ENCODE results near the gene RGR.

The RGR gene

GRCh38 chr10:84224411-84225028, 20.3 kb upstream of the RGR start:
- no peak for DNase-seq

DNA sequence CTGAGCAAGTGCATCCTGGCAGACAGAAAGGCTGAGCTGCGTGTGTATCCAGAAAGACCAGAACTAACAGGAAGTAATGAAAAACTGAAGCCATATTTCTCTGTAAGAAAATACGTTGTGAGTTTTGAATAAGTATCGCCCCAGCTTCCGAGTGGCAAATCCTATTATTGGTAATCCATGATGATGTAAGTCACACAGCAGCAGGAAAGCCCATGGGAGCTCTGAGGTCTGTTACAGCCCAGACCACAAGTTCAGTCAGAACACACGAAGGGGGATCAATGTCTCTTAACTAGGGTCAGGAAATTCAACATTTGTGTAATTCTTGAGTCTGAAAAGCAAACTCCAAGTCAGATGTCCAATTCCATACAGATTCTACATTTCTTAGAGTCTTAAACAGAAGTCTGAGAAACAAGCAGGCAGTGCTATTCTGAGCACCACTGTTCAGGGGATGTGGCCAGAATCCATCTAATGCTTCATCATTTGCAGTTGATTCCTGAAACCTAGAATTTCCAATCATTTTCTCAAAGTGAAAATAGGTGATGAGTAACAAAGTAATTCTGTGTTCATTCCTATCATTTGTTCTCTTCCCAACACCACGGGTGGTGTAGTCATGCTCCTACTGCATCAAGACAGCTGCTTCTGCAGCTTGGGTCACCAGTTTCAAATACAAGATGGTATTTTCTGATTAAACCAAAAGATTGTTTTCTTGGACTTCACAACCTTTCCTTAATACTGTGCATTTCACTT, 19.3 kb upstream of the RGR start, which contains the start of gene LRIT2:
Gene LRIT2 (minus strand): TSS at position 118 of the 747 bp plus-strand sequence. CDS start 24 bp downstream, at position 94.
- DNase-seq = no peak

GRCh38 chr10:84226616-84227015, 18.2 kb upstream of the RGR start:
- no peak for DNase-seq

- no peak for DNase-seq
Observed at GRCh38 chr10:84227810-84228209, 17.0 kb upstream of the RGR start.

GRCh38 chr10:84230359-84230758, 14.5 kb upstream of the RGR start:
- no peak for DNase-seq

DNA sequence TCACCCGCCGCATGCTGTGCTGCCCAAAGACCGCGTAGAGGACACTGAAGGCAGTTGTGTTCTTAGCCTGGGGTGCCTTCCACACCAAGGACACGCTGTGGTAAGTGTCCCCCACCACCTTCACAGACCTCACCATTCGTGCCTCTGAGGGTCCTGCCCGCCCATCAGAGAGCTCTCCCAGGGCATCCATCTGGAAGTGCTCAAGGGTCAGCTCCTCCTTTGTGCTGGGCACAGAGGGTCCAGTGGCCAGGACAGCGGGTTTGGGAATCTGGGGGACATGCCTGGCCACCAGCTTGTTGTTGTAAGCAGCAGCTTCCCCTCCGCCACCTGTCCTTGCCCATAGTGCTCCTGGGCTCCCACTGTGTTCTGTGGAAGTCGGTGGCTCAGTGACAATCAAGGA, 12.5 kb upstream of the RGR start:
- no peak for DNase-seq

- DNase-seq = no peak
Observed at GRCh38 chr10:84233940-84234339, 10.9 kb upstream of the RGR start.

DNA sequence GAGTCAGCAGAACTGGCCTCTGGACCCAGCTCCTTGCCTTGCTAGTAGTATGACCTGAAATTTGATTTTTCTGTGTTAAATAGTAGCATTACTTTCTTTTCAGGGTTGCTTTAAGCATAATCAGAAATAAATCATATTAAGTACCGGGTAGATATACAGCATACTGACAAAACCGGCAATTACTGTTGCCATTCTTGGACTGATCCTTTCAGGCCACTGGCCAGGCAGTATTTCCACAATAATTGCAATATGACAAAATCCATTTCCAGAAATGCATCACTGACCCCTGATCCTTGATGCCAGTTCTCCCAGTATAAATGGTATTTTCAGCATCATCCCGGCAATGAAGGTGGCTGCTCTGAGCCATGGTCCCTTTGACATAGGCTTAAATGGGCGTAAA, 10.4 kb upstream of the RGR start:
- DNase-seq = no peak

GRCh38 chr10:84235096-84235495, 9.8 kb upstream of the RGR start:
- DNase-seq = no peak

GRCh38 chr10:84236807-84237198, 8.1 kb upstream of the RGR start:
- DNase-seq = no peak

DNA sequence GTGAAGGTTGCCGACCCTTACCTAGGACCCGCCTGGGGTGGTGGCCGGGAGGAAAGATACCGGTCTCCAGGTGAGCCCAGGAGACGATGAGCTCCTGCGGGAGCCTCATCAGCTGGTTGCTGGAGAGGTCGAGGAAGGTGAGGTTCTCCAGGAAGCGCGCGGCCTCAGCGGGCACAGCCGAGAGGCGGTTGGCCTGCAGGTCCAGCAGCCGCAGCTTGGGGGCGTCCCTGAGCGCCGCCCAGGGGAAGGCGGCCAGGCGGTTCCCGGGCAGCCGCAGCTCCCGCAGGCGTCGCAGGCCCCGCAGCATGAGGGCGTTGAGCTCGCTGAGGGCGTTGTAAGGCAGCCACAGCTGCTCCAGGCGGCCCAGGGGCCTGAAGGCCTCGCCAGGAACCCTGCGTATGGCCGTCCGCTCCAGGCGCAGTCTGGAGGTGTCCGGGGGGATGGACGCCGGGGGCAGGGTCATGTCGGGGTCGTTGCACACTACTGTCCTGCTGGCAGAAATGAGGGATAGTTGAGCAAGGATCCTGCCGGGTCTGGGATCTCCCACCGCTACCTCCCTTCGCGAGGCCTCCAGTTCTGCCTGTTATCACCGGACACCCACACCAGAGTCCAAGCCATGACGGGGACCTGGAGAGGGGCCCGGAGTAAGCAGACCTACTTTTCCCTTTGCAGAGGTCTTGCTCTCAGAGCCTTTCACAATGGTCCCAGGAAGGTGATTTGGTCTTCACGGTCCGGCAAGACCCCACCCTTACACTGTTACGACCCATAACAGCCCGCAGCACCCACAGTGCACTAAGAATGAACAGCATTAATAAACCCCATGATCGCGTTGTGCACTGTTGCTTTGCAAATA, 7.4 kb upstream of the RGR start:
- no peak for DNase-seq

DNA sequence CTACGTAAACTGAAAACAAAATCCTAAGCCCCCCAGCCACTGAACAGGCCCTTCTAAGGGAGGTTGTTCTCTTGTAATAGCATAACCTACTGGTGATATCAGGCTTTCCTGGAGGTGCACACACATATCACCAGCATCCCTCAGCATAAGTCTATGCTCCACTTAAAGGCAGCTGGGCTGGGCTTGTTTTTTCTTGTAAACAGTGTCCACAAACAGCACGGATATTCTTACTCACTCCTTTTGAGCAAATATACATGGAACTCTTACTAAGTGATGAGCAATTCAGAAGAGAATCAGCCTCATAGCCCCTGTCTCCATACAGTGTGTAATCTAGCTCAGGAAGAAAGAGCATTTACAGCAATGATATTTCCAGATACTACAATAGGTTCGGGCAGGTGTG, 5.9 kb upstream of the RGR start:
- no peak for DNase-seq

DNA sequence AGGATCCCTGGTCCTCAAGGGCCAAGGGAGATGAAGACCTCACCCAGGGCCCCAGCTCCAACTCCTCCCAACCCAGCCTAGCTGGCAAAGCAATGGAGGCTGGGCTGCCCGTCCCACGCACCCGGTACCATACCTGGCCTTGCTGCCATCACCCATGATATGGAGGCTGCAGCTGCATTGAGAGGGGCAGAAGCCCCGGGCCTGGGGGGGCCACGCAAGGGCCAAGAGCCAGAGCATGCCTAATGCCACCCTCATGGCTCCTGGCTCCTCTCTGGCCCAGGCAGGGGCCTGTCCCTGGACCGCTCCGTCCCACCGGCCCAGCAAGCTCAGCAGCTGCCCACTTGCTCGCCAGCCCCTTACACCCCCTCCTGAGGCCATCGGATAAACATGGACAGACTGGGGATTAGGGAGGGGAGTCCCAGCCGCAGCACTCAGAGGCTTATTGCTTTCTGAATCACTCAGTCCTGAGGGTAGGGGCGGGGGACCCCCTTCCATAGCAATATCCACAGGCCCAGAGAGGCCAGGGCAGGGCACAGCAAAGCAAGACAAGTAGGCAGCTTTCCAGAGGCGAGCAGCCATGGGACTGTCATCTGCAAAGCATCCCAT, 3.6 kb upstream of the RGR start, which contains the start of gene LRIT1:
Gene LRIT1 (minus strand): TSS at position 362 of the 606 bp plus-strand sequence. CDS start 107 bp downstream, at position 255.
- DNase-seq = no peak

DNA sequence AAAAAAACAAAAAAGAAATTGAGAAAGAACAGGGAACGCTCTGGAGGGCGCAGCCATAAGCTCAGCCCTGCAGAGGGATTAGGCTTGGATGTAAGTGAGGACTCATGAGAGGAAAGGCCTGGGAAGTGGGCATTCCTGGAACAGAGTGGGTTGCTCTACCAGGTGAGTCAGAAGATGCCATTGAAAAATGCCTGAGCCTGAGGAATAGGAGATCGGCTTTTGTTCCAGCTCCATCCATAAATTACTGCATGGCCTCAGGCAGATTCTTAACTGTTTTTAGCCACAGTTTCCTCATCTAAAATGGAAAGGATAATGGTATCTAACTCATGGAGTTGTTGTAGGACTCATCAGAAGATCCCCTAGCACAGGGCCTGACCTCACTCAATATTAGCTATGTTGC, 1.1 kb upstream of the RGR start:
- no peak for DNase-seq

DNA sequence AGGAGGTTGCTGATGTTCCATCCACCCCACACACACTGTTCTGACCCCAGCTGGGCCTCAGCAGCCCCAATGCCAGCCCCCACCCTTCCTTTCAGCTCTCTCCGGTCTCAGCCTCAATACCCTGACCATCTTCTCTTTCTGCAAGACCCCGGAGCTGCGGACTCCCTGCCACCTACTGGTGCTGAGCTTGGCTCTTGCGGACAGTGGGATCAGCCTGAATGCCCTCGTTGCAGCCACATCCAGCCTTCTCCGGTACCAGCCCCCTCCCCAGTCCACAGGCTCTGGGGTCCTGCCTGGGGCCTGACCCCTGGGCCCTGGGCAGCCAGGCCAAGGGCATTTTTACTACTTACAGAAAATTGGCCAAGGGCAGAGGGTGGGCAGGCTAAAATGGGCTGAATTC, 2.6 kb downstream of the RGR start:
- no peak for DNase-seq

DNA sequence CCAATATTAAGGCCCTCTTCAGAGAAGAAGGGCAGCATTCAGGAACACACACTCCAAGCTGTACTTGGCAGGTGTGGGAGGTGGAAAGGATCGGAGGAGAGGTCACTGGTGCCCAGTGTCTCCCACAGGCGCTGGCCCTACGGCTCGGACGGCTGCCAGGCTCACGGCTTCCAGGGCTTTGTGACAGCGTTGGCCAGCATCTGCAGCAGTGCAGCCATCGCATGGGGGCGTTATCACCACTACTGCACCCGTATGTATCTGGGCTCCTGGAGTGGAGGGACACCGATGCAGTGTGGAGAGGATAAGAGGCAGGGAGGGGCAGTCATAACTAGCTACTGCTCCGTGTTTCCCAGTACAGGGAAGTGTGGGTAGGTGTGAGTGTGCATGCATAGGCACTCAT, 3.9 kb downstream of the RGR start:
- DNase-seq = no peak

- no peak for DNase-seq
Observed at GRCh38 chr10:84254552-84255478, 10.0 kb downstream of the RGR start.

- peak; percentile 26 for DNase-seq
Observed at GRCh38 chr10:84256510-84257342, 11.9 kb downstream of the RGR start.

- no peak for DNase-seq
Observed at GRCh38 chr10:84257343-84258020, 12.6 kb downstream of the RGR start.

GRCh38 chr10:84258034-84258695, 13.3 kb downstream of the RGR start:
- DNase-seq = no peak
